Measurements from ENCODE around the gene RASSF1.
A peak's percentile ranks its signal among the peaks of the same experiment; 100 is the strongest.

RASSF1 gene

DNA sequence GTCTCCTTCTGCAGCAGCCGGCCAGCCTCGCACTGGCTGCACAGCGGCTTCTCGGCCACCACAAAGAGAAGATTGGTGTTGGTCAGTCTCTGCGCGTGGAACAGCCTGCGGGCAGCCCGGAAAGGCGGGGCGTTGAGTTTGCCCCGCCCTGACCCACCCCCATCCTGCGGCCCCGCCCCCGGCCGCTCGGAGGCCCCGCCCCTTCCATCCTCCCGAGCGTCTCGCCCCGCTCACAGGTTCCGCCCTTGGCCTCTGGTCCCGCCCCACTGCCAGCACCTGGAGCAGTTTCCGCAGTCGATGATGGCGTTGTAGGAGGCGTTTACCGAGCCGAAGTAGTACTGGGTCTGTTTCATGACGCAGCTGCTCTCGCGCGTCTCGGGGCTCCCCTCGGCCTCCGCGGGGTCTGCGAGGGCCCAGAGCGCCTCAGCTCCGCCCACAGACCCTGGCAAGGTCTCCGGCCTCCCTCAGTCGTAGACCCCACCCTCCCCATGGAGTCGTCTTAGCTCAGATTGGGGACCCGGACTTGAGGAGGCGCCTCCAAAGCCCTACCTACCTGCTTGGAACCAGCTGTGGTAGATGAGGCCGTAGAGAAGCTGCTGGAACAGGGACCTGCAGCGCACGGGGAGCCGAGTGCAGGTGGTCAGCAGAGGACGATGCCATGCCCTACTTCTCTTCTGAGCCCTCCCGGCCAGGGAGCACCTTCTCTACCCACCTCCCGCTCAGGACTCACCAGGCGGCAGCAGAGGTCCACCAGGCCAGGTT, 24.6 kb upstream of the RASSF1 start:
- DNase-seq = no peak

DNA sequence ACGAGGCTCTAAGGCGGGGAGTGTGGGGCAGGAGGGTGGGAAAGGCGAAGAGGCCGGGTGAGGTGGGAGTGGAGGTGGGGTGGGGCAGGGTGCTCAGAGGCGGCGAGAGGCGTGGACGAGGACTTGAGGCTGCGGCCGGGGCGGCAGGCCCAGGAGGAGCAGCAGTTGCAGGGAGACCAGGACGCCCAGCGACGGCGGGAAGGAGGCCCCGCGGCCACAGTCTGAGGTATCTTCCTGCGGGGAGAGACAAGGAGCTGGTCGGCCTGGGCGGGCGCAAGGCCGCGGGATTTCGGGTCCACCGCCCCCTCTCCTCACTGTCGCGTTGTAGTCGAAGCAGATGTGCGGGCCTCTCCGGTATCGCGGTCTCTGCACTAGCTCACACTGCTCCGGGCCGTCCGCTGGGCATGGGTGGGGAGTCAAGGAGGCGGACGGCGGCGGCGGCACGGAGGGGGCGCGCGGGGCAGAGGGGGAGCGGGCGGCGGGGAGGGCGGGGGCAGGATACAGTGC, 24.0 kb upstream of the RASSF1 start:
- DNase-seq = no peak

DNA sequence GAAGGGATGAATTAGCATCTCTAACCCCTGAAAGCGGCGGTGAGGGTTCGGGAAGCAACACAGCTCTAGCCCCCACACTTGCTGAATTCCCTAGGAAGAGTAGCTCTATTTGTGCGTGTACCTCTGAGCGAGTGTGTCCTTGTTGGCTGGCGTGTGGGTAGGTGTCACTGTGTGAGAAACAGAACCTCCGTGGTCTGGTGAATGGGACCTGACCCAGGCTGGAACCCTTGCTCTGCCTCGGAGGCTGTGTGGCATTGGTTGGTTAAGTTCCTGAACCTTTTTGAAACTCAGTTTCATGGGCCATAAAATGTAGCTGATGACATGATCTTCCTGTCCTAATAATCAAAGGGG, 19.1 kb upstream of the RASSF1 start:
- no peak for DNase-seq

DNA sequence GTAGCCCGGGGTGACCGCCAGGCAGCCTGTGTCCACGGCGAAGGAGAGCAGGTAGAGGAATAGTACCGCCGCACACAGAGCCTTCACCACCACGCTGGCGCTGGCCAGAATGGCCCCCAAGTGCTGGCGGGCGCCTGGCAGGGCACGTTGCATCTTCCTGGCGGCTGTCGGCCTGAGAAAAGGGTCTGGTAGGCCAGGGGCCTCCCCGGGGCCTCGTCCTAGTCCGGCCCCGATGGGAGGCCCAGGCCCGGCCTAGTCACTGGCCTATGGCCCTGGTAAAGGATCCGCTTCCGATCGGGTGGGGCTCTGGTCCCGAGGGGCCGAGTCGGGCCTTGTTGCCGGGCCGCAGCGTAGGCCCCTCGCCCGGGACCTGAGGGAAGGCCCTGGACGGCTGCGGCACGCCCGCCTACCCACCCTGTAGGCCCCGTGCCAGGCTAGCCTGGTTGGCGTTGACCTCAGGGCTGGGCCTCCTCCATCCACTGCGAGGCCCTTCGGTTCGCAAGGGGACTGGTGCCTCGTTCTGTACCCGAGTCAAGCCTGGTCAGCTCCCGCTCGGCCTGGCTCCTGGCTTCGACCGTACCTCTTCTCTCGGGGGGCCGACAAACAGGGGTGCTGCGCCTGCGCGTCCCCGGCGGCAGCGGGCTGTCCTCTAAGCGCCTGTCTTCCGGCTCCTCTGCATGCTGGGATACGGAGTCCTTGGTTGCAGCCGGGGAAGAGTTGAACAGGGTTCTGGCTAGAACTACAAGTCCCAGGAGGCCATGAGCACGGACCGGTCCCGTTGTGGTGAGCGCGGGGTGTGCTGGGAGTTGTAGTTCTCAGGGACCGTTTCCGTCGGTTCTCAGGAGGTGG, 18.5 kb upstream of the RASSF1 start, which contains the start of gene TMEM115:
Gene TMEM115 (minus strand): TSS at position 611 of the 849 bp plus-strand sequence. CDS start 458 bp downstream, at position 153.
- peak; percentile 92 for DNase-seq

DNA sequence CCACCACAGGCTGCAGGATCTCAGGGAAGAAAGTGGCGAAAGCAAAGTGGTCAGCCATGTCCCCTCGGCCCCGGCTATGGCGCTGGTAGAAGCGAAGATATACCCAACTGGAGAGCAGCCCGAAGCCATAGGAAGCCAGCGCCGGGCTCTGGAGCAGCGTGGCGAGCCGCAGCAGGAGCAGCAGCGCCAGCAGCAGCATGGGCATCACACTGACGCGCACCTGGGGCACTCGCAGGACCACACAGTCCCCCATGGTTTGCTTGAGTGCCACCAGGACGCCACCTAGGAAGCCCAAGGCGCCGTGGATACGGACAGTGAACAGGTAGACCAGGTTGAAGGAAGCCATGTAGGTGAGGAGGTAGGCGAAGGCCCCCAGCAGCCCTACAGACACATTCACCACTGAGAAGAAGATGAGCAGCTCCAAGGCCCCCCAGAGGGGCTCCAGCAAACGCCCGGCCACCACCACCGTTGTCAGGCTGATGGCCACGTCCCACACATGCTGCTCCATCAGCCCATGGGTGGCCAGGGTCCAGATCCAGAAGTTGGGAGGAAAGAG, 17.8 kb upstream of the RASSF1 start:
- DNase-seq = no peak

DNA sequence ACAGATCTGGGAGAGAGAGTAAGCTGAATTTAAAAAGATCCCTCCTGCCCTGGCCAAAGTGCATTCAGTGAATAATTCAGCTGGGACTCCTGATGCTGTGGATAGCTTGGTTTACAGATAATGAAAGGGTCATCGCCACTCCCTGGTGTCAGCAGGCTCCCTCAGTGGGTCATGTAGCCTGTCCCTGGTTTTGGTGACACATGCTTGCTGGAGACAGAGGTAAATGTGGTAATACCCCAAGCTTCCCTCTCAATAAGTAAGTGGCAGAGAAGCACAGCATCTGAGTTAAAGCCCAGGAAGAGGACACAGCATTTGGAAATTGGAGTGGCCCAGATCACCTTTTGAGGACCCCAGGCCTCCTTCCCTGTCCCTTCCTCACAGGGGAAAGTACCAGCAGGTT, 16.8 kb upstream of the RASSF1 start:
- DNase-seq = no peak

DNA sequence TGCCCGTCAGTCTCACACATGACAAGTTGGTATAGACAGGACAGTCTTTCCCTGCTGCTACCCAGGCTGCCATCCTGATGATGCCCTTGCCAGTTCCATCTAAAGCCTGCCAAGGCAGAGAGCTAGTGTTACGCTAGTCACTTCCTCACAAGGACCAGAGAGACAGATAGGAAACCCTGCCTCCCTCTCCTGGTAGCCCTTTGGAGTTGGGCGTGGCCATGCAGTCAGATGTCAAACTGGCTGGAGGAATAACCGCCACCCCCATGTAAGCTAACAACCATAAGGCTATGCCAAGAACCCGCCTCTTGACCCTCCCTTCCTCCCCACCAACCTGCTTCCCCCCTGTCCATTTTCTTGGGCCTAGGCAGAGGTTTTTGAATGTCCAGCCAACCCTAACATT, 15.9 kb upstream of the RASSF1 start:
- DNase-seq = no peak

DNA sequence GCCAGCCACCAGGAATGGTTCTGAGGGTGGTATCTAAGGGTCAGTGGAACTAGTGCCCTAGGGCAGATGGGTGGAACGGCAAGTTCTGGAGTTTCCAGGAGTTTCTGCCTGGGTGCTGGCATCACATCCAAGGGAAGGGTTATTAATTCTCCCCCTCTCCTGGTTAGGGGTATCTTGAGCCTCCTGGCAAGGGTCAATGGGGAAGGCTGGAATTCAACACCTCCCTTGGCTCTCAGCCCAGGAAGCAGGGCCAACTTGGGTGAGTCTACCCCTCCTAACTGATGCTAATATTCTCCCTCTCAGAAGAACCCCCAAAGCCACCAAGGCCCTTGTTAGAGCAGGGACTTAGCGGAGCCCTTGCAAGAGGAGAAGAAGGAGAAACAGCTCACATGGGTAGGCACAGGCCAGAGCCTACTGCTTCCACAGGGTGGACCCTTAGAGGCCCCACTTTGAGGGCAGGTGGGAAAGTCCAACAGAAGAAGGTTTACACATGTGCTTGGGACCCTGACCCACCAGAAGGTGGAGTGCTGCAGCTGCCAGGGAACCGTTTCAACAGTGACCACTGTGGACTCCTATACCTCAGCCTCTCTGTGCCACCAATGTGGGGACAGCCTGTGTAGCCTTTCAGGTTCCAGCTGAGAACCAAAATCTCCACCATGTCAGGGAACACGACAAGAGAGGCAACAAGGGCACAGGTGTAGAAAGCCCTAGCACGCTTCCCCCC, 15.4 kb upstream of the RASSF1 start:
- no peak for DNase-seq

DNA sequence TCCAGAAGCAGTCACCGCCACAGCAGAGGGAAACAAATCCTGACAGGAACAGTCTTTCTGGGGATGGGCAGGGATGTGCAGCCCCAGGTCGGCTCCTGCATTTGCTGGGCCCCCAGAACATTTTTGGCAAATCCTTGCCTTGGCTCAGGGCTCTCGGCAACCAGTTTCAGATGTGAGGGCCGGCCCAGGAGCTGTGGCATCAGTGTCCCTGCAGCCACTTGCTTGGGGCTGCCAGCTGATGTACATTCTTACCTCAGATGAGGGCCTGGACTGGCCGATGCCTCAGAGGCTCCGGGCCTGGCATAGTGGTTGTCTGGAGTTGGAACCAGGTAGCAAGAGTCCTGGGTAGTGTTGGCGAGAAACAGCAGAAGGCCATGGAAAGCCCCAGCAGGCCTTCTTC, 14.2 kb upstream of the RASSF1 start:
- no peak for DNase-seq

DNA sequence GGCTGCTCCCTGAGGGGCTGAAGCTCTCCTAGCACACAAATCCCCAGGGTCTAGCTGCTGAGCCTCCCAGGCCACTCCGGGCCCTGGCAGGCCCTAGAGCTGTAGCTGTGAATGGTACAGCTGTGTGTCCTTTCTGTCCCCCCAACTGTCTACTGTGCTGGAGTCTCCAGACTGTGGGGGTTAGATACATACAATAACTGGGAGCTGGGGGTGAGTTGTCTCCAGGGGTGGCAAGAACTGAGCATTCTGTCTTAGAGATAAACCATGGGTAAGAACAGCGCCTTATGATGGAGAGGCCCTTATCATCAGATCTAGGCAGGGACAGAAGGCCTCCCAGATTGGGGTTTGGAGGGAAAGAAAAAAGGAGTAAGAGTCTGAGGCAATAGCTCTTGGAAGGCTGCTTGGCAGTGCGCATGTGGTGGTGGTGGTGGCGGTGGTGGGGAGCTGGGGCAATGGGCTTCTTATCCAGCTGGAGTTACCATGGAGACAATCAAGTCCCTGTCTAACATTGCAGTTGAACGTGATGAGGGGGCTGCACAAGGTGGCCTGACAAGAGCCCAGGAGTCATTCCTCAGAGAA, 13.6 kb upstream of the RASSF1 start:
- DNase-seq = no peak

DNA sequence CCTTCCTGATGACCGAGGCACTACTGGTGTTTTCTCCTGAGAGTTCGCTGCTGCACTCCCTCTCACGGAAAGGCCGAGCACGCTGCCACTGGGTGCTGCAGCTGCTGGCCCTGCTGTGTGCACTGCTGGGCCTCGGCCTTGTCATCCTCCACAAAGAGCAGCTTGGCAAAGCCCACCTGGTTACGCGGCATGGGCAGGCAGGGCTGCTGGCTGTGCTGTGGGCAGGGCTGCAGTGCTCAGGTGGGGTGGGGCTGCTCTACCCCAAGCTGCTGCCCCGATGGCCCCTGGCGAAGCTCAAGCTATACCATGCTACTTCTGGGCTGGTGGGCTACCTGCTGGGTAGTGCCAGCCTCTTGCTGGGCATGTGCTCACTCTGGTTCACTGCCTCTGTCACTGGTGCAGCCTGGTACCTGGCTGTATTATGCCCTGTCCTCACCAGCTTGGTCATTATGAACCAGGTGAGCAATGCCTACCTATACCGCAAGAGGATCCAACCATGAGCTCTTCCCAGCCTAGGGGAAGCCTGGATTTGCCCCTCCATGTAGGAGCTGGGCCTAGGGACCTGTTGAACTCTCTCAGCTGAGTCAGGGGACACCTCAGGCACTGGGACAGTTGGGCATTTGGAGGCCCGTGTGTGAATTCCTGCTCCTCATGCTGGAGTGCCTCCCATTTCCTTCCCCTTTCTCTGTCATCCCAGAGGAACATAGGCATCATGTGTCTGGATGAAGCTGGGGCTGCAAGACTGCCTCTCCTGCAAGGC, 12.8 kb upstream of the RASSF1 start:
- DNase-seq = no peak

DNA sequence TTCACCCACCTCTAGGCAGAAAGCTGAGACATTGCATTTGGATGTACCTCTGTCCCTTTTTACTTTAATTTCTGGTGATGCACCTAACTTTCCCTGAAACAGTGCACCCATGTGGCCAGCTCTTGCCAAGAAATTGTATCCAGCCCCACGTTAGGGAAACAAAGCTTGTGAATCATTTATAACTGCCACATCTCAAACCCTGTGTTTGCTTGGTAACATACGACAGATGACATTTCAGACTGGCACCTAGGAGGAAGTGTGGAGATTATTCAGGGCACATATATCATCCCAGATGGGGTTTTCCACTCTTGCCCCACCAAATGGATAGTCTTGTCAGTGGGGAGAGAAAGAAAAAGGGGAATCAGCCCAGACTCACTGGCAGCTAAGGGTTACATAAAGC, 12.1 kb upstream of the RASSF1 start:
- DNase-seq = no peak

DNA sequence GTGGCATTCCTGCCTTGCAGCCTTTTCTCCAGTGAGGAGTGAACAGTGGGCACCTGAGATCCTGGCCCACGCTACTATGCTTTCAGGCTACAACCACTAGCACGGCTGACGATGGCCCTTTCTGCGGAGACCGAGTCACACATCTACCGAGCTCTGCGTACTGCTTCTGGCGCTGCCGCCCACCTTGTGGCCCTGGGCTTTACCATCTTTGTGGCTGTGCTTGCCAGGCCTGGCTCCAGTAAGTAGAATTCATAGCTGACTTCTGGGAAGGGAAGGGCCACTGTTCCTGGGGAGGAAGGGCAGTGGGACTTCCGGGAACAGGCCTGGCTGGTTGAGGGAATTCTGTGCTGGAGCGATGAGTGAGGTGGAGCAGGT, 10.7 kb upstream of the RASSF1 start:
- no peak for DNase-seq

DNA sequence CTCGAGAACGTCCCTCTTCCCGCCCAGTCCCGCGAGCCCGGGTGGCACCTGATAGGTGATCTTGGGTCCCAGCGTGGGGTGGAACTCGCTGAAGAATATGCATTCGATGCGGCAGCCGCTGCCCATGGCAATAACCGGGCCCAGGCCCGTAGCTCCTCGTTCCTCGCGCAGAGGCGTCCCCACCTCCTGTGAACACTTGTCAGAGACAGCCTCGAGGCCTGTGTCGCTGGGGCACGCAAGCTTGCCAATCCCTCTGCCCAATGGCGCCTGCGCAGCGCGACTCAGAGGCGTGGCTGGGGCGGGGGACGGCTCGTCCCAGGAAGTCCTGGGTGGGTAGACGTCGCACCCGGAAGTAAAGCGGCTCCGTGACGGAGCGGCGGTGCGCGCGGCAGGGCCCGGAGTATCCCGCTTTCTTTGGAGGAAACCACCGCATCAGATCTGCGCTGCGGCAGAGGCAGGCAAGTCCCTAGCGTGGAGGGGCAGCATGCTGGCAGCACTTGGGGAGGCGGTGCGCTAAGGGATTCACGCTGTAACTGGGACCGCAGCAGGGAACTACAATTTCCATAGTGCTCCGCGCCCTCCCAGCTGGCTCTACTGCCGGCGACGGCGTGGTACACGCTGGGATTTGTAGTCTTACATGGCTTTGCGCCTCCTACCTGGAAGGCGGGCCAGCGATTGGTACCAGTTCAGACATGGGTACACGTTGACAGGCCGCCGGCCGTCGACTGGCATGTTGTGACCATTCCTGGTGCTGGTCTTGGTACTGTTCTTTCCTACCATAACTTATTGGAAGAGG, 10.1 kb upstream of the RASSF1 start, which contains the start of the genes CYB561D2 and NPRL2:
Gene CYB561D2 (plus strand): TSS at position 336 of the 796 bp plus-strand sequence. CDS start 572 bp downstream, outside the sequence.
Gene NPRL2 (minus strand): TSS at position 249 of the 796 bp plus-strand sequence. CDS start 123 bp downstream, at position 126.
- peak; percentile 77 for DNase-seq

DNA sequence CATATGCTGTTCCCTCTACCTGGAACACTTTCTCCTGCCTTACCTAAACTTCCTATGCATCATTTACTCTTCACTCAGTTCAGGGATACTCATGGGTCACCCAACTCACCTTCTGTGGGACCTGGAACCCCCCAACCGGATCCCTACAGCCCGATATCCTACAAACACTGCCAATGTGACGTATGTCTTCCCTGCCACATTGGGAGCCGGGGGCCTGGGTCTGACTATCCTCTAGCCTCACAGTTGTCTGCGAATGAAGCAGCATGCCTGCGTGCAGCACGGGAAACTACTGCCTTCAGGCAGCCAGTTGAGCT, 9.5 kb upstream of the RASSF1 start:
- no peak for DNase-seq

DNA sequence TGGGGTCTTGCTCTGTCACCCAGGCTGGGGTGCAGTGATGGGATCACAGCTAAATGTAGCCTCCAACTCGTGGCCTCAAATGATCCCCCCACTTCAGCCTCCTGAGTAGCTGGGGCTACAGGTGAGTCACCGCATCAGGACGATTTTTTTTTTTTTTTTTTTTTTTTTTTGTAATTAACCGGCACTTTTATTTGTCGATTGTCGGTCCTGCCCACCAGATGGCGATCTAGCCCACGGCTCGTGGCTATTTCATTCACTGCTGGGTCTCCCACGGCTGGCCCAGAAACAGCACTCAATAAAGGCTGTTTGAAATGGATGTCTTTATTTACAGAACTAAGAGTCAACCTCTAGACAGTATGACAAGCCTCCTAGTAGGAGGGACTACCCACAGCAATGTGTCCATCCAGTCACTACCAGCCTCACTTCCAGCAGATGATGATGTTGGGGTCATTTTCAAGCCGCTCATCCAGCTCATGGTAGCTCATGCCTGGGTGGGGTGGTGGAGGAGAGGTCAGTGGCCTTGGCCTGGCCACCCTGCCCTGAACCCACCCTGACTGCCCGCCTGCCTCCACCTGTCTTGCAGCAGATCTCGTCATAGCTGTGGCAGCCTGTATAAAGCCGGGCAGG, 6.7 kb upstream of the RASSF1 start:
- DNase-seq = peak; percentile 33

DNA sequence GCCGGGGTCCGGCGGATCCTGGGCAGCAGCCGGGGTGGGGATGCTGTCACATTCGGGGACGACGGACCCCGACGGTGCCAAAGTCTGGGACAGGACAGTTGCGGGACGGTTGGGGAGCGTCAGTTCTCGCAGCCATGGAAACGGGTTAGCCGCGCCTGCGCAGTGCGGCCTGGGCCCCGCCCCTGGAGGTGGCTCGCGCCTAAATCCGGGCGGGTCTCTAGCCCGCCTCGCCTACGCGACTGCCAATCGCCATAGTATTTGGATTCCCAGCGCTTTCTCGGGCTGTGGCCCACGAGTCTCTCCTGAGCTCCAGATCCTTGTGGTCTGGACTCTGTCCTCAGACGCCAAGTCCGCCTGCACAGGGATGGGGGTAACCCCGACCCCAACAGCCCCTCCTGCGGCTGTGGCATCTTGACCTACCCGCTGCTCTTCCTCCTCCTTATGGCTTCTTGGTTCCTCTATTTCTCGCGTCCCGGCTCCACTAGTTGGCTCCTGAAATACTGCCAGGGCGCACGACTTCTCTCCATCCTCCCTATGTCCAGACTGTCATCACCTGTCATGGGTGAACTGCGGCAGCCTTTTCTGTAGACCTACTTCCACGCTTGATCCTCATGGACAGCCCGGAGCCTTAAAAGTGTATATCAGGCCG, 5.1 kb upstream of the RASSF1 start, which contains the start of gene ZMYND10:
Gene ZMYND10 (minus strand): TSS at position 147 of the 649 bp plus-strand sequence. CDS start 153 bp downstream, outside the sequence.
- no peak for DNase-seq

DNA sequence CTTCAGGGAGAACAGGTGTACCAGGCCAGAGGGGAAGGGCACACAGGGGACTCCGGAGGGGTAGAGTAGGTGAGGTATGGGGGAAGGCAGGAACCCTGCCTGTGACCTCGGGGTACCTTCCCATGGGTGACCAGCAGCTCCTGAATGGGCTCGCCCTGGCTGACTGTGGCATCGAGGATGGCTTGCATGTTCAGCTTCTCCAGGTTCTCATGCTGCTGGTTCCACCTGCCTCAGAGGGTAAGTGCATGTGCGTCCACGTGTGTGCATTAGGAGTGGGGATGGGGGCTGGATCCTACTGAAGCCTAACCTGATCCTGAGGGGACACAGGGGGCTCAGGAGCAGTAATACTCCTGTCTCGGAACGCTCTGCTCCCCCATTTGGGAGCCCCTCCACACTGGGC, 4.4 kb upstream of the RASSF1 start:
- no peak for DNase-seq

DNA sequence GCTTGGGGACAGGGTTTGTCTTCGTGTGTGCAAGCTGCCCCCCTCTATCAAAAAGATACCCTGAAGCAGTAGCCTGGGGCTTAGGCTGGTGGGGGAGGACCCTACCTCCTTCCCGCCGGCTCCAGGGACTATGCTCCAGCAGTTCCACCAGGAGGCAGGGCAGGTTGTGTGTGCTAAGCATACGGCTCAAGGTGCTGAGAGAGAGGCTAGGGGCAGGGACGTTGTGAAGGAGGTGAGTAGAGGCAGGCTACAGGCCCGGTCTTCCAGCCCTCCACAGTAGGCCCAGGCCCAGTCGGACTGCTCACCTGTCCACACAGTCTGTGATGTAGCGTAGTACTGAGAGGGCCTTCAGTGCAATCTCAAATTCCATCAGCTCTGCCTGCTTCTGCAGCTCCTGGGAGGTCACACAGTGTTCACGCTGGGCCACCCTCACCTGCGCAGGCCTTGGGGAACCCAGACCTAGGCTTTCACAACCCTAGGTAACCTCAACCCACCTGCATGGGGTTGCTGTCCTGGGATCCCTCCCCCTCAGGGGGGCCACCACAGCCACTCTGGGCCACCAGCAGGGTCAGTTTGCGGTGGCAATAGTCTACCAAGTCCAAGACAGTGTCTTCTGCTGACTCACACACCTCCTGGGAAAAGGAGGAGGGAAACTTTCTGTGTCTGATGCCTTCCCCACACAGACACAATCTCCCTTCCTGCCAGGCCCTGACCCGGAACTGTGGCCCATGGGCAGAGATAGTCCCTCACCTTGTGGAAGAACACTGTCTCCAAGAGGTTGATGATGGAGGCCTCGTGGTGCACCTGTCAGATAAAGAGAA, 2.4 kb upstream of the RASSF1 start:
- DNase-seq = no peak
